ENCODE data around the gene NPRL2. TPM values are rescaled to one million over a fixed set of nuclear protein-coding genes. Genes with fewer than 3 reads are reported as not detected.

NPRL2 gene
- total RNA-seq, 2 experiments from 2014 or later: 27.7 to 31.3 TPM

GRCh38 chr3:50322386-50323091 lies 28.0 kb downstream of the NPRL2 start, which contains the start of gene HYAL2:
HYAL2 (minus strand) TSS chr3:50322745; CDS start chr3:50320489, 2,256 bp downstream.
- CTCF ChIA-PET: interaction anchor here (1.6 to 5.7 kb wide), 7 partner anchors 8 to 64 kb away, joined by 3 to 31 read pairs (median 13); partner anchors contain the start of genes HYAL1, HYAL3, IFRD2 and NAA80
- no peaks in the 10 kb centered on the region for H3K27me3 Mint-ChIP-seq (ENCODE audit: low read depth)
- H3K27ac Mint-ChIP-seq: peak within 1 kb of the TSS; percentile 80
- intact Hi-C loops (cut with micrococcal nuclease): loop anchor here (5.0 kb wide), 1 partner anchor 130 kb away; the partner anchor contains the start of gene GNAT1
- no peak for DNase-seq
- peak within 1 kb of the TSS; percentile 73 for H3K4me3 Mint-ChIP-seq
- peaks cover 37% of the 10 kb centered on the region for H3K4me1 Mint-ChIP-seq (ENCODE audit: low read depth)
- H3K36me3 Mint-ChIP-seq (ENCODE audit: low read depth): no peaks in the 10 kb centered on the region
- no peaks in the 10 kb centered on the region for H3K9me3 Mint-ChIP-seq

- H3K9me3 Mint-ChIP-seq: no peaks in the 10 kb centered on the region
- intact Hi-C loops (cut with micrococcal nuclease): loop anchor here (5.0 kb wide), 1 partner anchor 130 kb away; the partner anchor contains the start of gene GNAT1
- no peaks in the 10 kb centered on the region for H3K27me3 Mint-ChIP-seq (ENCODE audit: low read depth)
- H3K27ac Mint-ChIP-seq: no peak overlapping the region
- no peaks in the 10 kb centered on the region for H3K36me3 Mint-ChIP-seq (ENCODE audit: low read depth)
- H3K4me1 Mint-ChIP-seq (ENCODE audit: low read depth): peaks cover 38% of the 10 kb centered on the region
- DNase-seq: no peak
- CTCF ChIA-PET: interaction anchor here (0.6 to 5.7 kb wide), 5 partner anchors 15 to 64 kb away, joined by 3 to 31 read pairs (median 3); partner anchors contain the start of genes HYAL3 and NAA80
- H3K4me3 Mint-ChIP-seq: no peak overlapping the region
Measured at GRCh38 chr3:50322115-50322385, 28.5 kb downstream of the NPRL2 start.

- Mint-ChIP-seq H3K27ac (peak overlapping the region; percentile 80), H3K4me3 (peak overlapping the region; percentile 86), H3K36me3 (ENCODE audit: low read depth) (no peaks in the 10 kb centered on the region), H3K27me3 (ENCODE audit: low read depth) (no peaks in the 10 kb centered on the region), H3K4me1 (ENCODE audit: low read depth) (peaks cover 38% of the 10 kb centered on the region), H3K9me3 (no peaks in the 10 kb centered on the region)
- DNase-seq: peak; percentile 83
- intact Hi-C loops (cut with micrococcal nuclease): loop anchor here (1.0 to 5.0 kb wide), 4 partner anchors 22 to 129 kb away; partner anchors contain the start of genes GNAT1, HYAL3, IFRD2 and NAA80
- CTCF ChIA-PET: interaction anchor here (0.6 to 5.7 kb wide), 7 partner anchors 16 to 125 kb away, joined by 3 to 31 read pairs (median 3); partner anchors contain the start of genes HYAL3 and NAA80
Measured at GRCh38 chr3:50321336-50322114, 29.1 kb downstream of the NPRL2 start.

GRCh38 chr3:50320853-50321335 lies 29.7 kb downstream of the NPRL2 start:
- intact Hi-C loops (cut with micrococcal nuclease): loop anchor here (1.0 to 5.0 kb wide), 4 partner anchors 22 to 129 kb away; partner anchors contain the start of genes GNAT1, HYAL3, IFRD2 and NAA80
- Mint-ChIP-seq H3K9me3 (no peaks in the 10 kb centered on the region), H3K4me3 (peak overlapping the region; percentile 86), H3K36me3 (ENCODE audit: low read depth) (no peaks in the 10 kb centered on the region), H3K4me1 (ENCODE audit: low read depth) (peaks cover 39% of the 10 kb centered on the region), H3K27me3 (ENCODE audit: low read depth) (no peaks in the 10 kb centered on the region), H3K27ac (no peak overlapping the region)
- DNase-seq: peak; percentile 51
- CTCF ChIA-PET: interaction anchor here (0.6 to 5.7 kb wide), 8 partner anchors 11 to 125 kb away, joined by 3 to 31 read pairs (median 3); partner anchors contain the start of genes HYAL3 and NAA80

GRCh38 chr3:50319894-50320625 lies 30.5 kb downstream of the NPRL2 start:
- Mint-ChIP-seq H3K27ac (no peak overlapping the region), H3K36me3 (ENCODE audit: low read depth) (no peaks in the 10 kb centered on the region), H3K27me3 (ENCODE audit: low read depth) (no peaks in the 10 kb centered on the region), H3K9me3 (no peaks in the 10 kb centered on the region), H3K4me1 (ENCODE audit: low read depth) (peaks cover 37% of the 10 kb centered on the region), H3K4me3 (peak overlapping the region; percentile 86)
- intact Hi-C loops (cut with micrococcal nuclease): loop anchor here (5.0 kb wide), 1 partner anchor 128 kb away; the partner anchor contains the start of gene GNAT1
- CTCF ChIA-PET: interaction anchor here (0.6 to 3.0 kb wide), 3 partner anchors 12 to 20 kb away, joined by 3 to 12 read pairs (median 3); partner anchors contain the start of genes HYAL3 and NAA80
- no peak for DNase-seq

- CTCF ChIA-PET: interaction anchor here (3.0 kb wide), 1 partner anchor 20 kb away, joined by 12 read pairs; the partner anchor contains the start of genes HYAL3 and NAA80
- no peaks in the 10 kb centered on the region for H3K36me3 Mint-ChIP-seq (ENCODE audit: low read depth)
- H3K4me1 Mint-ChIP-seq (ENCODE audit: low read depth): peaks cover 33% of the 10 kb centered on the region
- no peaks in the 10 kb centered on the region for H3K9me3 Mint-ChIP-seq
- no peak overlapping the region for H3K27ac Mint-ChIP-seq
- no peak for DNase-seq
- intact Hi-C loops (cut with micrococcal nuclease): no loop called here
- H3K4me3 Mint-ChIP-seq: no peak overlapping the region
- H3K27me3 Mint-ChIP-seq (ENCODE audit: low read depth): no peaks in the 10 kb centered on the region
Measured at GRCh38 chr3:50319181-50319893, 31.2 kb downstream of the NPRL2 start.

GRCh38 chr3:50318615-50319014 lies 32.0 kb downstream of the NPRL2 start:
- Mint-ChIP-seq H3K27ac (no peak overlapping the region), H3K36me3 (ENCODE audit: low read depth) (no peaks in the 10 kb centered on the region), H3K4me3 (no peak overlapping the region), H3K9me3 (no peaks in the 10 kb centered on the region), H3K4me1 (ENCODE audit: low read depth) (peaks cover 33% of the 10 kb centered on the region), H3K27me3 (ENCODE audit: low read depth) (no peaks in the 10 kb centered on the region)
- no peak for DNase-seq
- intact Hi-C loops (cut with micrococcal nuclease): no loop called here
- CTCF ChIA-PET: no interaction called here

GRCh38 chr3:50318163-50318562 lies 32.4 kb downstream of the NPRL2 start:
- Mint-ChIP-seq H3K9me3 (no peaks in the 10 kb centered on the region), H3K27me3 (ENCODE audit: low read depth) (no peaks in the 10 kb centered on the region), H3K4me1 (ENCODE audit: low read depth) (peaks cover 32% of the 10 kb centered on the region), H3K4me3 (no peak overlapping the region), H3K36me3 (ENCODE audit: low read depth) (no peaks in the 10 kb centered on the region), H3K27ac (no peak overlapping the region)
- intact Hi-C loops (cut with micrococcal nuclease): no loop called here
- CTCF ChIA-PET: no interaction called here
- no peak for DNase-seq

GRCh38 chr3:50317300-50317699 lies 33.3 kb downstream of the NPRL2 start:
- no peak overlapping the region for H3K4me3 Mint-ChIP-seq
- intact Hi-C loops (cut with micrococcal nuclease): no loop called here
- H3K9me3 Mint-ChIP-seq: no peaks in the 10 kb centered on the region
- no peak for DNase-seq
- no peak overlapping the region for H3K27ac Mint-ChIP-seq
- CTCF ChIA-PET: interaction anchor here (0.5 kb wide), 1 partner anchor 30 kb away, joined by 3 read pairs; no protein-coding TSS in a partner anchor
- no peaks in the 10 kb centered on the region for H3K27me3 Mint-ChIP-seq (ENCODE audit: low read depth)
- H3K36me3 Mint-ChIP-seq (ENCODE audit: low read depth): no peaks in the 10 kb centered on the region
- peaks cover 31% of the 10 kb centered on the region for H3K4me1 Mint-ChIP-seq (ENCODE audit: low read depth)

- H3K9me3 Mint-ChIP-seq: no peaks in the 10 kb centered on the region
- H3K36me3 Mint-ChIP-seq (ENCODE audit: low read depth): no peaks in the 10 kb centered on the region
- DNase-seq: no peak
- CTCF ChIA-PET: no interaction called here
- H3K27me3 Mint-ChIP-seq (ENCODE audit: low read depth): no peaks in the 10 kb centered on the region
- H3K4me3 Mint-ChIP-seq: no peak overlapping the region
- H3K4me1 Mint-ChIP-seq (ENCODE audit: low read depth): peaks cover 31% of the 10 kb centered on the region
- intact Hi-C loops (cut with micrococcal nuclease): no loop called here
- H3K27ac Mint-ChIP-seq: no peak overlapping the region
Measured at GRCh38 chr3:50316657-50317242, 33.8 kb downstream of the NPRL2 start.

GRCh38 chr3:50314816-50315215 lies 35.8 kb downstream of the NPRL2 start:
- Mint-ChIP-seq H3K36me3 (ENCODE audit: low read depth) (peaks cover 2% of the 10 kb centered on the region), H3K9me3 (no peaks in the 10 kb centered on the region), H3K4me3 (no peak overlapping the region), H3K27ac (no peak overlapping the region), H3K27me3 (ENCODE audit: low read depth) (no peaks in the 10 kb centered on the region), H3K4me1 (ENCODE audit: low read depth) (peaks cover 22% of the 10 kb centered on the region)
- CTCF ChIA-PET: interaction anchor here (0.6 to 2.5 kb wide), 4 partner anchors 9 to 32 kb away, joined by 3 to 12 read pairs (median 3); no protein-coding TSS in a partner anchor
- DNase-seq: no peak
- intact Hi-C loops (cut with micrococcal nuclease): no loop called here

Measured in activated naive CD4-positive, alpha-beta T cell treated with anti-CD3 and anti-CD28 coated beads for 36 hours (primary cell).